Measurements from ENCODE around the gene TBC1D32. TPM values are rescaled to one million over a fixed set of nuclear protein-coding genes. Genes with fewer than 3 reads are reported as not detected.

Gene TBC1D32
- total and polyA plus RNA-seq, 4 donors, result 0.51 to 2.8 (median 1.7) TPM

DNA sequence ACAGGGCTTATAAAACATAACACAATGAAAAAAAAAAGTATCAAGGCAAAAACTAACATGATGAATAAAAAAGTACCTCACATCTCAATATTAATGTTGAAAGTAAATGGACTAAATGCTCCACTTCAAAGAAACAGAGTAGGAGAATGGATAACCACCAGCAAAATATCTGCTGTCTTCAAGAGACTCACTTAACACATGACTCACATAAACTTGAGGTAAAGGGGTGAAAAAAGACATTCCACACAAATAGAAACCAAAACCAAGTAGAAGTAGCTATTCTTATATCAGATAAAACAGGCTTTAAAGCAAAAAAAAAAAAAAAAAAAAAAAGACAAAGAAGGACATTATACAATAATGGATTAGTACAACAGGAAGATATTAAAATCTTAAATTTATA lies 86.9 kb downstream of the TBC1D32 start:
- H3K36me3 ChIP-seq (ENCODE audit: control insufficient read depth in 4 of 4, insufficient read depth in 3 of 4, low read depth in 1 of 4, low read length in 3 of 4), result peaks cover 0 to 2% (median under 1%) of the 10 kb centered on the region in 4 donors
- no peak for TF ChIP-seq TAF1 (conservative IDR thresholded peaks at IDR 0.05)
- TF ChIP-seq ATF3 (IDR thresholded peaks at IDR 0.05), result no peak
- no peak for TF ChIP-seq EGR1 (IDR thresholded peaks at IDR 0.05; ENCODE audit: low read depth in 2 of 2)
- TF ChIP-seq NR2F2 (IDR thresholded peaks at IDR 0.05), result no peak
- no peak for TF ChIP-seq HNF4G (IDR thresholded peaks at IDR 0.05)
- no peak for TF ChIP-seq REST (IDR thresholded peaks at IDR 0.05)
- no peak for TF ChIP-seq CTCF (IDR thresholded peaks at IDR 0.05; ENCODE audit: low read depth, low read length, missing input control)
- TF ChIP-seq HNF4A (conservative IDR thresholded peaks at IDR 0.05), result no peak
- no peak for TF ChIP-seq MAX (IDR thresholded peaks at IDR 0.05)
- no peak for TF ChIP-seq RXRA (IDR thresholded peaks at IDR 0.05)
- TF ChIP-seq FOXA1 (IDR thresholded peaks at IDR 0.05), result no peak
- no peak for TF ChIP-seq SP1 (IDR thresholded peaks at IDR 0.05)
- no peak for TF ChIP-seq GABPA (IDR thresholded peaks at IDR 0.05 in 1 of 2, conservative IDR thresholded peaks at IDR 0.05 in 1 of 2)
- TF ChIP-seq FOXA2 (IDR thresholded peaks at IDR 0.05), result no peak
- no peak for TF ChIP-seq ZBTB33 (IDR thresholded peaks at IDR 0.05)
- TF ChIP-seq RAD21 (IDR thresholded peaks at IDR 0.05), result no peak
- TF ChIP-seq JUND (IDR thresholded peaks at IDR 0.05), result no peak
- no peak for TF ChIP-seq YY1 (IDR thresholded peaks at IDR 0.05)
- no peak overlapping the region for H3K27ac ChIP-seq (ENCODE audit: low read depth in 1 of 2, low read length in 2 of 2)
- H3K4me3 ChIP-seq (ENCODE audit: low read depth in 1 of 3, low read length in 3 of 3), result no peak overlapping the region
- H3K27me3 ChIP-seq (ENCODE audit: control insufficient read depth in 4 of 4, insufficient read depth in 4 of 4, low read length in 3 of 4), result no peaks in the 10 kb centered on the region
- peaks cover 0 to 6% (median 2%) of the 10 kb centered on the region in 4 donors for H3K9me3 ChIP-seq (ENCODE audit: control insufficient read depth in 4 of 4, low read length in 3 of 4)
- H3K4me1 ChIP-seq (ENCODE audit: control insufficient read depth in 4 of 4, insufficient read depth in 4 of 4, low read length in 3 of 4), result no peaks in the 10 kb centered on the region
- no peak overlapping the region for H3K9ac ChIP-seq (ENCODE audit: low read depth in 1 of 2, low read length in 2 of 2)
- no peak for DNase-seq (ENCODE audit: low spot score)
